NCI-H82 treated with DMSO at 0.1 percent for 48 hours (cell line): ENCODE data around the gene SIM2.

Source experiments
- DNase-seq: peaks from one replicate; lab custom pipeline; 2025; ENCODE audit not compliant: unreplicated experiment; lab: John Stamatoyannopoulos, UW

SIM2 gene

GRCh38 chr21:36700295-36700970 is 1.5 kb downstream of the SIM2 start:
- DNase-seq = no peak

- DNase-seq = no peak
Observed at GRCh38 chr21:36700971-36701755, 2.2 kb downstream of the SIM2 start.

- DNase-seq = no peak
Observed at GRCh38 chr21:36701756-36702621, 3.1 kb downstream of the SIM2 start.

- no peak for DNase-seq
Observed at GRCh38 chr21:36702622-36702968, 3.7 kb downstream of the SIM2 start.

GRCh38 chr21:36703123-36703522 is 4.2 kb downstream of the SIM2 start:
- no peak for DNase-seq

- no peak for DNase-seq
Observed at GRCh38 chr21:36703626-36704280, 4.8 kb downstream of the SIM2 start.

GRCh38 chr21:36704281-36704957 is 5.5 kb downstream of the SIM2 start:
- DNase-seq = no peak

- DNase-seq = no peak
Observed at GRCh38 chr21:36704958-36705678, 6.2 kb downstream of the SIM2 start.

GRCh38 chr21:36705679-36706481 is 7.0 kb downstream of the SIM2 start:
- DNase-seq = no peak

GRCh38 chr21:36706482-36706852 is 7.6 kb downstream of the SIM2 start:
- DNase-seq = no peak

GRCh38 chr21:36706951-36707762 is 8.2 kb downstream of the SIM2 start:
- DNase-seq = no peak

GRCh38 chr21:36707763-36708285 is 8.9 kb downstream of the SIM2 start:
- no peak for DNase-seq

GRCh38 chr21:36708286-36709029 is 9.5 kb downstream of the SIM2 start:
- DNase-seq = no peak

- no peak for DNase-seq
Observed at GRCh38 chr21:36709030-36709867, 10.3 kb downstream of the SIM2 start.

GRCh38 chr21:36709868-36710728 is 11.2 kb downstream of the SIM2 start:
- DNase-seq = no peak

GRCh38 chr21:36710729-36711048 is 11.8 kb downstream of the SIM2 start:
- no peak for DNase-seq
